DOHH2 (cell line): ENCODE measurements around the gene CCDC120.

Experiments
- EZH2phosphoT487 ChIP-seq: fragments of 200-600 bp; sonication (generic); IDR thresholded peaks from 2 replicates; pipeline ENCODE4 v1.6.1; 2017; ENCODE audit warnings: borderline replicate concordance, mild to moderate bottlenecking, antibody characterized with exemption, low read length, moderate library complexity, mixed read lengths
- TF ChIP-seq, protein P1 (sequence below): fragments of 200-600 bp; sonication (generic); IDR thresholded peaks from one replicate; pipeline ENCODE4 v1.5.1; 2014; ENCODE audit warnings: antibody characterized with exemption, mild to moderate bottlenecking, low read depth, low read length; ENCODE audit not compliant: poor library complexity, severe bottlenecking

DNA sequence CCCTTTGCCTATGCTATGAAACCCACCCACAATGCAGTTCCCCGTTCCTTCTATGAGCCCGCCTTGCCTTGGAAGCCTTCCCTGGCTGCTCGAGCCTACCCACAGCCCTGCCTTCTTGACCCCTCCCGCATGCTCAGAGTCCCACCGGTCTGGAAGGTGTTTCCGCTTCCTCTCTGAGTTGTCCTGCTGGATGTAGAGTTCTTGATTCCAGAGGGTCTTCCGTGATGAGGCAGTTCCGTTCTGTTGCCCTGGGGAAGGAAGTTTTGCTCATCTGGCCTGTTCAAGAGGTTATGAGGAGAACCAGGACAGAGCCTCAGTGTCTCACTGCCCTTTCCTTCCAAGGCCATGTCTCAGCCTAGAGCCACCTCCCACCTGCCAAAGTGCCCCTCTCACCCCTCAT lies 57.3 kb downstream of the CCDC120 start:
- TF ChIP-seq, protein P1, sequence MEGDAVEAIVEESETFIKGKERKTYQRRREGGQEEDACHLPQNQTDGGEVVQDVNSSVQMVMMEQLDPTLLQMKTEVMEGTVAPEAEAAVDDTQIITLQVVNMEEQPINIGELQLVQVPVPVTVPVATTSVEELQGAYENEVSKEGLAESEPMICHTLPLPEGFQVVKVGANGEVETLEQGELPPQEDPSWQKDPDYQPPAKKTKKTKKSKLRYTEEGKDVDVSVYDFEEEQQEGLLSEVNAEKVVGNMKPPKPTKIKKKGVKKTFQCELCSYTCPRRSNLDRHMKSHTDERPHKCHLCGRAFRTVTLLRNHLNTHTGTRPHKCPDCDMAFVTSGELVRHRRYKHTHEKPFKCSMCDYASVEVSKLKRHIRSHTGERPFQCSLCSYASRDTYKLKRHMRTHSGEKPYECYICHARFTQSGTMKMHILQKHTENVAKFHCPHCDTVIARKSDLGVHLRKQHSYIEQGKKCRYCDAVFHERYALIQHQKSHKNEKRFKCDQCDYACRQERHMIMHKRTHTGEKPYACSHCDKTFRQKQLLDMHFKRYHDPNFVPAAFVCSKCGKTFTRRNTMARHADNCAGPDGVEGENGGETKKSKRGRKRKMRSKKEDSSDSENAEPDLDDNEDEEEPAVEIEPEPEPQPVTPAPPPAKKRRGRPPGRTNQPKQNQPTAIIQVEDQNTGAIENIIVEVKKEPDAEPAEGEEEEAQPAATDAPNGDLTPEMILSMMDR: no peak
- no peak for TF ChIP-seq EZH2phosphoT487
